Activated T-cell treated with anti-CD3 and anti-CD28 coated beads, Interleukin-2, amount 50 U/mL, for 4 hours (primary cell): ENCODE data around the gene TOGARAM2. TPM values are rescaled to one million over a fixed set of nuclear protein-coding genes. Genes with fewer than 3 reads are reported as not detected.

Experiments
- ATAC-seq, 2 donors: fragments of 200-7000 bp; cut with Tn5 transposase; one replicate each; pipeline ENCODE4 v1.10.0; 2021
- DNase-seq: peaks from one replicate; pipeline ENCODE4 v3.0.0-alpha.2; 2020
- H3K27me3 Mint-ChIP-seq: one replicate; pipeline ENCODE4 v1.8.0; 2021; ENCODE audit warnings: low read depth, mixed read lengths
- H3K36me3 Mint-ChIP-seq: one replicate; pipeline ENCODE4 v1.8.0; 2022; ENCODE audit warnings: mixed read lengths; ENCODE audit not compliant: insufficient read depth
- H3K4me1 Mint-ChIP-seq: one replicate; pipeline ENCODE4 v1.8.0; 2021; ENCODE audit warnings: low read depth, mixed read lengths
- H3K4me3 Mint-ChIP-seq: one replicate; pipeline ENCODE4 v1.8.0; 2021; ENCODE audit warnings: mild to moderate bottlenecking, moderate library complexity, mixed read lengths
- H3K9me3 Mint-ChIP-seq: one replicate; pipeline ENCODE4 v1.8.0; 2021; ENCODE audit warnings: mixed read lengths
- total RNA-seq, 3 donors: library from RNA; stranded (reverse); gene quantifications; one replicate each; pipeline ENCODE4 v1.2.1, GENCODE V29; 2021

TOGARAM2 gene
- total RNA-seq, 3 donors from 2014 or later = 2.3 to 7.6 (median 5.1) TPM

DNA sequence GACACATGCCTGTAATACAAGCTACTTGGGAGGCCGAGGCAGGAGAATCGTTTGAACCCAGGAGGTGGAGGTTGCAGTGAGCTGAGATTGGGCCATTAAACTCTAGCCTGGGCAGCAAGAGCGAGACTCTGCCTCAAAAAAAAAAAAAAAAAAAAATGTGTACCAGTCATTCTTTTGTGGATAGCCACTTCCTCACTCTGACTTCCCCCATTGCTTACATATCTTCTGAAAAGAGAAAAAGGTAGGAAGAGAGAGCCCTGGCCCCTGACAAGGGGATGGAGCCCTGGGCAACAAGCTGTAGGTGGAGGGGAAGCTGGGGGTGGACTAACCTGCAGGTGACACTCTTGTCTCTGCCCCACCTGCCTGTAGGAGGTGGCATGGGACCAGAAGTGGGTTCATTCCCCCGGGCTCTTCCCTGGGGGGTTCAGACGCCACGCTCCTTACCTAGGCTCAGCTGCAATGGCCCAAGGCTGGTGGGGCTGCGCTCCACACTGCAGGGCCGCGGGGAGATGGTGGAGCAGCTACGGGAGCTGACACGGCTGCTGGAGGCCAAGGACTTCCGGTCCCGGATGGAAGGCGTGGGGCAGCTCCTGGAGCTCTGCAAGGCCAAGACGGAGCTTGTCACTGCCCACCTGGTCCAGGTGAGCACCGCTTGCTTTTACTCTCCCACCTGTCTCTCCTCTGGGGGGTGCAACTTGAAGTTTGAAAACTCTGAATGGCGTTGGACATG is 54.1 kb downstream of the TOGARAM2 start:
- Mint-ChIP-seq H3K9me3 (no peaks in the 10 kb centered on the region), H3K27me3 (no peaks in the 10 kb centered on the region), H3K4me1 (peaks cover 7% of the 10 kb centered on the region), H3K4me3 (no peak overlapping the region), H3K36me3 (no peaks in the 10 kb centered on the region)
- ATAC-seq (no peak), DNase-seq (no peak)

DNA sequence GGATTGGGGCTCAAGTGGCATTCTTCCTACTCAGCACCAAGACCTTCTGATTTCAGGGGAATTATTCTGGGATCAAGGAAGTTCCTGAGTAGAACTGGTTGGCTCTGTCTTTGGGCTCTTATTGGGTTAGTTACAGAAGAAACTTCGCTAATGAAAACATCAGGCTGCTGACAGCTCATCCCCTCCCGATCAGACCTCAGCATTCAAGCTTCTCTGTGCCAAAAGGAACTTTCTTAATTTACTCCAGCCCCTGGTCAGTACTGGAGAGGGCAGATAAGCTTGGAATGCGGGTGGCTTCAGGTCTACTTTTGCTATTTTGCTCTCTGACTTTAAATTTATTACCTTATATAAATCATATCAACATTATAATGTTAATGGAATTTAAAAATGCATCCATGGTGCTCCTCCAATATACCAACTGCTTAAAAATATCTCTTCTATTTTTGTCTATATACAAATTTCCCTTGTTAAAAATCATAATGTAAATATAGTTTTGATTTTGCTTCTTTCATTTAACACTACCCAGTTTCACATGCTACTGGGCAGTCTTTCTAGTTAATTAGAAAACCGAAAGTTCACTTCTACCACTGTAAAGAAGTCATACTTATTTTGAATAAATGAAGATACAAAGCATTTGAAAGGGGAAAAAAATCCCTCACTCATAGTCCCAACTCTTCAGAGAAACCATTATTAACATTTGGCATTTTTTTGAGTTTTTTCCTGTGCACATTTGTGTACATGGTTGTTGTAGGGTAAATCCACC is 58.8 kb downstream of the TOGARAM2 start:
- Mint-ChIP-seq H3K4me1 (no peaks in the 10 kb centered on the region), H3K36me3 (no peaks in the 10 kb centered on the region), H3K4me3 (no peak overlapping the region), H3K9me3 (no peaks in the 10 kb centered on the region), H3K27me3 (no peaks in the 10 kb centered on the region)
- ATAC-seq = no peak
- no peak for DNase-seq

GRCh38 chr2:29040552-29040951 is 59.5 kb downstream of the TOGARAM2 start:
- Mint-ChIP-seq H3K27me3 (no peaks in the 10 kb centered on the region), H3K4me3 (no peak overlapping the region), H3K9me3 (no peaks in the 10 kb centered on the region), H3K4me1 (no peaks in the 10 kb centered on the region), H3K36me3 (no peaks in the 10 kb centered on the region)
- DNase-seq = no peak
- ATAC-seq = no peak

GRCh38 chr2:29041161-29041660 is 60.1 kb downstream of the TOGARAM2 start:
- DNase-seq (no peak), ATAC-seq (no peak)
- Mint-ChIP-seq H3K4me3 (no peak overlapping the region), H3K9me3 (no peaks in the 10 kb centered on the region), H3K36me3 (no peaks in the 10 kb centered on the region), H3K4me1 (no peaks in the 10 kb centered on the region), H3K27me3 (no peaks in the 10 kb centered on the region)

DNA sequence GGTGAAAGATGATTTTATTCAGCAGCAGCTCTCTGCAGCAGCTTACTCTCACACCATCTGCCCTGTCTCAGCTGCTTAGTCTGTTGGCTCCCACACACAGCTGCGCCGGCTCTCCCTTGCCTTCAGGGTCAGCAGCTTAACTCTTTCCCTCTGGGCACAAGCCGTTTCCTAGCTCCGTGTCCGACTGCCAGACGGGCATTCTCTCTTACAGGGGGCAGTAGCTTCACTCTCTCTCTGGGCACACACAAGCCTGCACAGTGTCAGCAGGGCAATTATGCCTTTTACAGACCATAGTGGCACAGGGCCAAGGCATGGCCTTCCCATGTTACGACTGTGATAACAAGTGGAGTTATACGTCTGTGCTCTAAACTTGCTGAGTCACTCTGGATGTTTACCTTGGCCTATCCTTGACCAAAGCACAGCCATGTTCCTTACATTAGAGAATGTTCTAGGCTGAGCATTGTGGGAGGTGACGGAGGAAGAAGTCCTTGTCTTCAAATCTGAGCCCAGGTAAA is 61.5 kb downstream of the TOGARAM2 start:
- H3K4me1 Mint-ChIP-seq = no peaks in the 10 kb centered on the region
- peaks cover 2% of the 10 kb centered on the region for H3K36me3 Mint-ChIP-seq

GRCh38 chr2:29044459-29044858 is 63.4 kb downstream of the TOGARAM2 start:
- ATAC-seq (no peak), DNase-seq (no peak)
- Mint-ChIP-seq H3K9me3 (no peaks in the 10 kb centered on the region), H3K27me3 (no peaks in the 10 kb centered on the region), H3K36me3 (peaks cover 4% of the 10 kb centered on the region), H3K4me3 (no peak overlapping the region), H3K4me1 (no peaks in the 10 kb centered on the region)

More for the DNA sequence above, 61.5 kb downstream of the TOGARAM2 start:
- Mint-ChIP-seq H3K4me3 (no peak overlapping the region), H3K27me3 (no peaks in the 10 kb centered on the region), H3K9me3 (no peaks in the 10 kb centered on the region)
- DNase-seq = no peak
- ATAC-seq = no peak

- Mint-ChIP-seq H3K27me3 (no peaks in the 10 kb centered on the region), H3K9me3 (no peaks in the 10 kb centered on the region), H3K4me1 (no peaks in the 10 kb centered on the region), H3K4me3 (no peak overlapping the region), H3K36me3 (peaks cover 4% of the 10 kb centered on the region)
- ATAC-seq (no peak), DNase-seq (no peak)
Observed at GRCh38 chr2:29046321-29046720, 65.2 kb downstream of the TOGARAM2 start.

DNA sequence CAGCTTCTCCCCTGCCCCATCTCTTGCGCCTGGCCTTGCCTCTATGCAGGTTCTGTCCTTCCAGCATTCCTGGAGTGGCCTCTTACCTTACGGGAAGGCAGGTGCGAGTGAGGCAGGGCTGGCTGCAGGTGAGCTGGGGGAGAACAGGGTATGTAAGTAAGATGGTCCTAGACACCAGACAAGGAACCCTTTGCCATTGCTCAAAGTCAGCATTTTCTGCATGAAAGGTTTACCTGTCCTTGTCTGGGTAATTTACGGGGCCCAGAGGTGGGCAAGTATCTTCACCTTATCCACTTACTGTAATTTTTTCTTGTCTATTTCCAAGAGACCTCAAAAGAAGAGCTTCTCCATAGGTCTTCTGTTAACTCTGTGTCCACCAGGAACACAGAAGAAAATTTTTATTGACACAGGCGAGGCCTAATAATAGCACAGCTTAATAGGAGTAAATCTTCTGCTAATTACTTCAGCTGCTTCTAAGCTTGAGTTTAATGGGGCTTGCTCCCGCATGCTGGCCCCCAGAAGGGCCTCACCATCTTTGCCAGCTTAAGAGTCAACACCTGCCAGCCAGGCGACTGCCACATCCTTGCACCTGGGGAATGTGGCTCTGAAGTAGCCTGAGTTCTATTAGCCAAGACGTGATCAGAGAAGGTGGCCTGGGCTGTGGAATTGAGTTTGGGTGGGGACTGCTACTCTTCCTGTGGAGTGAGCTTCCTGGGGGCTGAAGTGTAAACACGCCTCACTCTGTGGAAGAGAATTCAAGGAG is 66.2 kb downstream of the TOGARAM2 start:
- no peaks in the 10 kb centered on the region for H3K9me3 Mint-ChIP-seq
- no peak overlapping the region for H3K4me3 Mint-ChIP-seq
- no peak for DNase-seq
- H3K4me1 Mint-ChIP-seq = no peaks in the 10 kb centered on the region
- no peaks in the 10 kb centered on the region for H3K27me3 Mint-ChIP-seq
- peaks cover 4% of the 10 kb centered on the region for H3K36me3 Mint-ChIP-seq
- ATAC-seq = no peak

GRCh38 chr2:29050591-29050990 is 69.5 kb downstream of the TOGARAM2 start:
- Mint-ChIP-seq H3K4me3 (no peak overlapping the region), H3K9me3 (no peaks in the 10 kb centered on the region), H3K4me1 (no peaks in the 10 kb centered on the region), H3K36me3 (peaks cover 4% of the 10 kb centered on the region), H3K27me3 (no peaks in the 10 kb centered on the region)
- ATAC-seq = no peak
- no peak for DNase-seq

GRCh38 chr2:29051730-29052129 is 70.6 kb downstream of the TOGARAM2 start:
- ATAC-seq (no peak), DNase-seq (no peak)
- Mint-ChIP-seq H3K9me3 (no peaks in the 10 kb centered on the region), H3K36me3 (peaks cover 4% of the 10 kb centered on the region), H3K27me3 (no peaks in the 10 kb centered on the region), H3K4me3 (no peak overlapping the region), H3K4me1 (no peaks in the 10 kb centered on the region)

DNA sequence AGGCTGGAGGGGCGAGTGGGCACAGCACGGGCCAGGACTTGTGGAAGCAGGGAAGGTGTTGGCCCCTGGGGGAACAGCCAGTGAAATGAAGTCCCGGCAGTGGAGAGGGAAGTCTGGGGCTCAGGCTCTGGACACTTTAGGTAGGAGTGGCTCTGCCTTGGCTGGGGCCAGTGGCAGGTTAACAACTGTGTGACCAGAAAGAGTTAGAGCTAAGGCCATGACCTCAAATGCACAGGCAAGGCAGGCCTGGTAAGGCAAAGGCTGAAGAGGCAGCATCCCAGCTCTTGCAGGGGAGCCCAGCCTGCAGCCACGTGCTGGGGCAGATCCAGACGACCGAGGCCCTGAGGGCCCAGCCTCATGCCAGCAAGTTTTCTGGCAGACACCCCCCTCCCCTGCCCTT is 71.7 kb downstream of the TOGARAM2 start:
- peaks cover 2% of the 10 kb centered on the region for H3K36me3 Mint-ChIP-seq
- H3K4me3 Mint-ChIP-seq = no peak overlapping the region
- no peaks in the 10 kb centered on the region for H3K27me3 Mint-ChIP-seq
- no peaks in the 10 kb centered on the region for H3K4me1 Mint-ChIP-seq
- no peaks in the 10 kb centered on the region for H3K9me3 Mint-ChIP-seq
- DNase-seq (no peak), ATAC-seq (no peak)

GRCh38 chr2:29053223-29053622 is 72.1 kb downstream of the TOGARAM2 start:
- ATAC-seq = no peak
- no peak overlapping the region for H3K4me3 Mint-ChIP-seq
- H3K36me3 Mint-ChIP-seq = peaks cover 2% of the 10 kb centered on the region
- no peaks in the 10 kb centered on the region for H3K9me3 Mint-ChIP-seq
- H3K4me1 Mint-ChIP-seq = no peaks in the 10 kb centered on the region
- H3K27me3 Mint-ChIP-seq = no peaks in the 10 kb centered on the region
- DNase-seq = no peak

GRCh38 chr2:29053670-29054400 is 72.7 kb downstream of the TOGARAM2 start:
- Mint-ChIP-seq H3K36me3 (no peaks in the 10 kb centered on the region), H3K27me3 (no peaks in the 10 kb centered on the region), H3K9me3 (no peaks in the 10 kb centered on the region), H3K4me1 (no peaks in the 10 kb centered on the region), H3K4me3 (no peak overlapping the region)
- ATAC-seq = no peak
- DNase-seq = no peak

DNA sequence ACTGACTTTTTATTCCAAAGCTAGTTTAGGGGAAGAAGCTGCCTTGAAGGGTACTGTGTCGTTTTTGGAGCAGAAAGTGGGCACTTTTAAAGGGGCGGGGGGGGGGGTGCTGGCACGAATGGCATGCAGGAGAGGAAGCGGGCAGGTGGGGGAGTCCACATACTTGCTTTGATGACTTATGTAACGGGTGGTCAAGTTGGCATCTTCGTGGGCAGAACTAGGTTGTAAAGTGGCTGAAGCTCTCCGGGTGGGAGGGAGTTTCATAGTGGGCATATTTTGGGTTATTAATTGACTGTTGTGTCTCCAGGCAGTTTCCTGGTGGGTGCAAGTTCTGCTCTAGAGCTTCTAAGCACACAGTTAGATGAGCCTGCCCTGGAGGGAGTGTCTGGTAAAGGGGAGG is 73.3 kb downstream of the TOGARAM2 start:
- DNase-seq = no peak
- ATAC-seq = no peak
- H3K36me3 Mint-ChIP-seq = no peaks in the 10 kb centered on the region
- no peaks in the 10 kb centered on the region for H3K9me3 Mint-ChIP-seq
- H3K27me3 Mint-ChIP-seq = no peaks in the 10 kb centered on the region
- H3K4me3 Mint-ChIP-seq = no peak overlapping the region
- peaks cover 1% of the 10 kb centered on the region for H3K4me1 Mint-ChIP-seq
